Astrocyte (in vitro differentiated cells and primary cell): ENCODE data around the gene BIN2. TPM values are rescaled to one million over a fixed set of nuclear protein-coding genes. Genes with fewer than 3 reads are reported as not detected.

Source experiments
- DNase-seq: peaks from one replicate; pipeline ENCODE4 v3.0.0-alpha.2; 2010; ENCODE audit warnings: low read depth
- FAIRE-seq: peaks from 2 replicates; lab custom pipeline; 2011; peaks lifted over from hg19 to GRCh38; lab: Jason Lieb, UNC
- H2AFZ ChIP-seq: 2 replicates; pipeline ENCODE4 v1.6.0; 2012; ENCODE audit warnings: low read depth, low read length, inconsistent platforms
- H3K27ac ChIP-seq: 2 replicates; pipeline ENCODE4 v1.5.1; 2011; ENCODE audit warnings: low read depth, low read length, inconsistent platforms
- H3K27me3 ChIP-seq: 2 replicates; pipeline ENCODE4 v1.6.0; 2011; ENCODE audit warnings: low read length, inconsistent platforms; ENCODE audit not compliant: insufficient read depth
- H3K36me3 ChIP-seq: 2 replicates; pipeline ENCODE4 v1.5.1; 2011; ENCODE audit warnings: low read length, inconsistent platforms; ENCODE audit not compliant: insufficient read depth
- H3K4me1 ChIP-seq: 2 replicates; pipeline ENCODE4 v1.5.1; 2011; ENCODE audit warnings: low read length, inconsistent platforms; ENCODE audit not compliant: insufficient read depth
- H3K4me2 ChIP-seq: 2 replicates; pipeline ENCODE4 v1.6.0; 2012; ENCODE audit warnings: low read length, inconsistent platforms
- H3K4me3 ChIP-seq: 2 replicates; pipeline ENCODE4 v1.5.1; 2011; ENCODE audit warnings: low read depth, mild to moderate bottlenecking, low read length, inconsistent platforms; ENCODE audit not compliant: insufficient read depth
- H3K79me2 ChIP-seq: 2 replicates; pipeline ENCODE4 v1.6.0; 2012; ENCODE audit warnings: mild to moderate bottlenecking, low read length, inconsistent platforms; ENCODE audit not compliant: insufficient read depth
- H3K9ac ChIP-seq: 2 replicates; pipeline ENCODE4 v1.6.0; 2012; ENCODE audit warnings: mild to moderate bottlenecking, low read length, inconsistent platforms
- H3K9me3 ChIP-seq: 2 replicates; pipeline ENCODE4 v1.5.1; 2012; ENCODE audit warnings: low read depth, mild to moderate bottlenecking, low read length, inconsistent platforms; ENCODE audit not compliant: insufficient read depth
- H4K20me1 ChIP-seq: 2 replicates; pipeline ENCODE4 v1.6.0; 2012; ENCODE audit warnings: low read length, inconsistent platforms; ENCODE audit not compliant: insufficient read depth
- H3K27ac Mint-ChIP-seq: one replicate; pipeline ENCODE4 v1.8.0; 2021; ENCODE audit warnings: mild to moderate bottlenecking, mixed read lengths; ENCODE audit not compliant: unreplicated experiment
- H3K27me3 Mint-ChIP-seq: one replicate; pipeline ENCODE4 v1.8.0; 2021; ENCODE audit warnings: low read depth, mixed read lengths; ENCODE audit not compliant: unreplicated experiment
- H3K36me3 Mint-ChIP-seq: one replicate; pipeline ENCODE4 v1.8.0; 2021; ENCODE audit warnings: low read depth, mixed read lengths; ENCODE audit not compliant: unreplicated experiment
- H3K4me1 Mint-ChIP-seq: one replicate; pipeline ENCODE4 v1.8.0; 2021; ENCODE audit warnings: low read depth, mixed read lengths; ENCODE audit not compliant: unreplicated experiment
- H3K4me3 Mint-ChIP-seq: one replicate; pipeline ENCODE4 v1.8.0; 2021; ENCODE audit warnings: mild to moderate bottlenecking, moderate library complexity, mixed read lengths; ENCODE audit not compliant: unreplicated experiment
- H3K9me3 Mint-ChIP-seq: one replicate; pipeline ENCODE4 v1.8.0; 2021; ENCODE audit warnings: mild to moderate bottlenecking, mixed read lengths; ENCODE audit not compliant: unreplicated experiment
- CTCF ChIP-seq: IDR thresholded peaks from 2 replicates; pipeline ENCODE4 v1.5.1; 2011; ENCODE audit warnings: low read depth, mild to moderate bottlenecking, inconsistent platforms, low read length, moderate library complexity; ENCODE audit not compliant: insufficient read depth
- EZH2 ChIP-seq: IDR thresholded peaks from 2 replicates; pipeline ENCODE4 v1.6.1; 2012; ENCODE audit warnings: mild to moderate bottlenecking, low read length, inconsistent platforms; ENCODE audit not compliant: insufficient read depth
- total RNA-seq: library from RNA; stranded (reverse); gene quantifications from 2 replicates; pipeline ENCODE4 v1.2.1, GENCODE V29; 2021

The BIN2 gene
- total RNA-seq, 1 donor from 2014 or later = not detected

DNA sequence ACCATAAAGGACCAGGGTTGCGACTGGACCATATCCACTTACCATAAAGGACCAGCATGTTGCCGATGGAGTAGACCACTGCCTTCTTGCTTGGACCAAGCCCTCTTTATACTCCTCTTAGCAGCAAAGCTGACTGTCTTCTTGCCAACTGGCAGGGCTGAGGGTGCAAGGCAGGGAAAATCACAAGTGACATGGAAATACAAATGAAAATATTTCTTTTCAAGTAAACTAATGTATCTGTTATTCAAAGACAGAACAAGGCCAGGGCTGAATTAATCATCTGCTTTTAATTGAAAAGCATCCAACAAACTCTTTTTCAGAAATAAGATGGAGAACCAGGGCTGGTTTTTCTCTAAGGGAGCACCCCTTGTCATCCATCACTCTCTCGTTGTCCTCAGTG lies 22.6 kb upstream of the BIN2 start, which contains the start of gene CELA1:
TSS of gene CELA1 (minus strand) at position 99 of the 400 bp plus-strand sequence. CDS start at position 58, 41 bp downstream.
- Histone ChIP-seq H3K4me2 (peak within 1 kb of the TSS; percentile 66), H2AFZ (peak within 1 kb of the TSS; percentile 47), H3K9me3 (no peaks in the 10 kb centered on the region), H3K36me3 (no peaks in the 10 kb centered on the region), H4K20me1 (no peaks in the 10 kb centered on the region), H3K27ac (no peak within 1 kb of the TSS), H3K4me1 (peaks cover 14% of the 10 kb centered on the region), H3K9ac (peak within 1 kb of the TSS; percentile 13), H3K27me3 (no peaks in the 10 kb centered on the region), H3K79me2 (no peaks in the 10 kb centered on the region), H3K4me3 (no peak within 1 kb of the TSS)
- H3K36me3 Mint-ChIP-seq = no peaks in the 10 kb centered on the region
- peaks cover 19% of the 10 kb centered on the region for H3K4me1 Mint-ChIP-seq
- no peaks in the 10 kb centered on the region for H3K9me3 Mint-ChIP-seq
- H3K27ac Mint-ChIP-seq = no peak within 1 kb of the TSS
- no peak within 1 kb of the TSS for H3K4me3 Mint-ChIP-seq
- DNase-seq (no peak), FAIRE-seq (no peak)
- no peak for TF ChIP-seq EZH2
- TF ChIP-seq CTCF = no peak
- H3K27me3 Mint-ChIP-seq = peaks cover 7% of the 10 kb centered on the region

DNA sequence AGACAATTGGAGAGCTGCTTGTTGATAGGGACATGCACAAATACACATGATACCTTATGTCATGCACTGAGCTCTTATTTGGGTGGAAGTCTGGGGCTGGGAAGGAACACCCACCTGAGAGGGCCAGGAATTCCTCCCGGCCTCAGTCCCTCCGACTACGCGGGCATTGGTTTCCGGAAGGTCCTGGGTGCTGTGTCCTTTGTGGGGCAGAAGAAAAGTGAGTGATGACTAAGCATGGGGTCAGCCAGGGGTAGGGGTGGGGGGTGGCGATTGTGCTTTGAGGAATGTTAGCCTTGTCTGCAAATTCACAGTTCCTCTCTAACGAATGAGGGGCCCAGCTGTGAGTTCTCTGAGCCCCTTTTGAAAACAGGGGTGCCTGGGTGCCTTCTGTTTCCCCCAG lies 21.7 kb upstream of the BIN2 start:
- H3K4me3 ChIP-seq = no peak overlapping the region
- H3K9ac ChIP-seq = peak overlapping the region; percentile 13
- no peak for FAIRE-seq
- TF ChIP-seq CTCF (no peak), EZH2 (no peak)
- peak overlapping the region; percentile 47 for H2AFZ ChIP-seq
- H3K27me3 ChIP-seq = no peaks in the 10 kb centered on the region
- H3K27ac Mint-ChIP-seq = no peak overlapping the region
- H3K36me3 ChIP-seq = no peaks in the 10 kb centered on the region
- H3K9me3 Mint-ChIP-seq = no peaks in the 10 kb centered on the region
- peaks cover 7% of the 10 kb centered on the region for H3K27me3 Mint-ChIP-seq
- H3K4me1 Mint-ChIP-seq = peaks cover 19% of the 10 kb centered on the region
- no peaks in the 10 kb centered on the region for H3K9me3 ChIP-seq
- peak; percentile 65 for DNase-seq
- no peaks in the 10 kb centered on the region for H3K36me3 Mint-ChIP-seq
- no peaks in the 10 kb centered on the region for H3K79me2 ChIP-seq
- H4K20me1 ChIP-seq = no peaks in the 10 kb centered on the region
- peaks cover 19% of the 10 kb centered on the region for H3K4me1 ChIP-seq
- H3K27ac ChIP-seq = no peak overlapping the region
- no peak overlapping the region for H3K4me3 Mint-ChIP-seq
- H3K4me2 ChIP-seq = peak overlapping the region; percentile 66

DNA sequence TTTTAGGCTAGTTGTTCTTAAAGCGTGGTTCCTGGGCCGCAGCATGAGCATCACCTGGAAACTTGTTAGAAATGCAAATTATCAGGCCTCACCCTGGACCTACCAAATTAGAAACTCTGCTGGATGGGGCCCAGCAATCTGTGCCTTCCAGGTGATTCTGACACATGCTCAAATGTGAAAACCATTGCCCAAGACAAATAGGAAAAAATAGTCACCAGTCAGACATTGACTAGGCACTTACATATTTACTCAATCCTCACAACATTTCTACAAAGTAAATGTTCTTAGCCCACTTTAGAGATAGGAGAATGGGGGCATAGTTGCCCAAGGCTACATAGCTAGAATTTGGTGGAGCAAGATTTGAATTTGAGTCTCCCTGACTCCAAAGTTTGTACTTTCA lies 19.2 kb upstream of the BIN2 start:
- Histone ChIP-seq H3K79me2 (no peaks in the 10 kb centered on the region), H2AFZ (no peak overlapping the region), H4K20me1 (no peaks in the 10 kb centered on the region), H3K27ac (no peak overlapping the region), H3K27me3 (no peaks in the 10 kb centered on the region), H3K9ac (no peak overlapping the region), H3K9me3 (no peaks in the 10 kb centered on the region), H3K4me1 (peaks cover 19% of the 10 kb centered on the region), H3K36me3 (no peaks in the 10 kb centered on the region), H3K4me3 (no peak overlapping the region), H3K4me2 (no peak overlapping the region)
- Mint-ChIP-seq H3K36me3 (no peaks in the 10 kb centered on the region), H3K9me3 (no peaks in the 10 kb centered on the region), H3K4me3 (no peak overlapping the region), H3K27ac (no peak overlapping the region), H3K27me3 (peaks cover 10% of the 10 kb centered on the region), H3K4me1 (peaks cover 13% of the 10 kb centered on the region)
- DNase-seq (no peak), FAIRE-seq (no peak)
- no peak for TF ChIP-seq CTCF
- no peak for TF ChIP-seq EZH2
